ENCODE results near the gene IFFO2. TPM values are rescaled to one million over a fixed set of nuclear protein-coding genes. Genes with fewer than 3 reads are reported as not detected.

IFFO2 gene
- total and polyA plus RNA-seq, 10 of the 15 experiments (the other 5 are each of a cell fraction or from before 2014, with no cell fraction given), result 1.2 to 18.4 (median 6.7) TPM

DNA sequence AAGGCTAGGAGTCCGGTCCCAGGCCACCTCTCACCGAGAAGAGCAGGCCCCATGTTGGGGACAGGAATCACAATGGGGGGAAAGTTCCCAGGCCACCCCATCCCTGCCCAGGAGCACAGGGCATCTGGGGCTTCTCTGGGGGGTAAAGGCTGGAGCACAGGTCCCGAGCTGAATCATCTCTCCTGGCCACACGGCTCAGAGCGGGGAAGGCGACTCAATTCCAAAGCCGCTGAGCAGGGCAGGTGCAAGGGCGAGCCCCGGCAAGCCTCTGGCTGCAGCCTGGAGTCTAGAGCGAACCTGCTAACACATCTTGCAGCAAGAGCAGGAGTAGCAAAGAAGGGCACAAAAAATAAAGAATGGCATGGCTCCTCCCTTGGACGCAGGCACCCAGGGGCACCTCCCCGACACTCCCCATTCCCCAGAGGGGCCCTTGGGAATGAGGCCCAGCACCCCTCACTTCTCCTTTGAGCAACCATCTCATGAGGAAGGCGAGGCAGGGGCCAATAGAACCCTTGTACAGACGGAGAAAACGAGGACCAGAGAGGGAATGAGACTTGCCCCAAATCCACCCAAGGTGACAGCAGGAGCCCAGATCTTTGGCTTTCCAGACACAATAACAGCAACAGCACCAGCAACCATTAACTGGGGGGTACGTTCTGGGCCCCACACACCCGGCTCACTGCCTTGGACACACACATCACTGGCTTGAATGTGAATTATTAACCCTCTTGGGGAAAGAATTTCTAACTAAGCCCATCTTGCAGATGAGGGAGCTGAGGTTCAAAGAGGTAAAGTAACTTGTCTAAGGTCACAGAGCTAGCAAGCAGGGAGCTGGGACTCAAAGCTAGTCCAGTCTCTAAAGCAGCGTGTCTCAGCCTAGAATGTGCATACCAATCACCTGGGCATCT is 33.4 kb downstream of the IFFO2 start (continued):
- TF ChIP-seq, protein P1, sequence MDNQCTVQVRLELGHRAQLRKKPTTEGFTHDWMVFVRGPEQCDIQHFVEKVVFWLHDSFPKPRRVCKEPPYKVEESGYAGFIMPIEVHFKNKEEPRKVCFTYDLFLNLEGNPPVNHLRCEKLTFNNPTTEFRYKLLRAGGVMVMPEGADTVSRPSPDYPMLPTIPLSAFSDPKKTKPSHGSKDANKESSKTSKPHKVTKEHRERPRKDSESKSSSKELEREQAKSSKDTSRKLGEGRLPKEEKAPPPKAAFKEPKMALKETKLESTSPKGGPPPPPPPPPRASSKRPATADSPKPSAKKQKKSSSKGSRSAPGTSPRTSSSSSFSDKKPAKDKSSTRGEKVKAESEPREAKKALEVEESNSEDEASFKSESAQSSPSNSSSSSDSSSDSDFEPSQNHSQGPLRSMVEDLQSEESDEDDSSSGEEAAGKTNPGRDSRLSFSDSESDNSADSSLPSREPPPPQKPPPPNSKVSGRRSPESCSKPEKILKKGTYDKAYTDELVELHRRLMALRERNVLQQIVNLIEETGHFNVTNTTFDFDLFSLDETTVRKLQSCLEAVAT (IDR thresholded peaks at IDR 0.05), result no peak
- TF ChIP-seq, protein P2, sequence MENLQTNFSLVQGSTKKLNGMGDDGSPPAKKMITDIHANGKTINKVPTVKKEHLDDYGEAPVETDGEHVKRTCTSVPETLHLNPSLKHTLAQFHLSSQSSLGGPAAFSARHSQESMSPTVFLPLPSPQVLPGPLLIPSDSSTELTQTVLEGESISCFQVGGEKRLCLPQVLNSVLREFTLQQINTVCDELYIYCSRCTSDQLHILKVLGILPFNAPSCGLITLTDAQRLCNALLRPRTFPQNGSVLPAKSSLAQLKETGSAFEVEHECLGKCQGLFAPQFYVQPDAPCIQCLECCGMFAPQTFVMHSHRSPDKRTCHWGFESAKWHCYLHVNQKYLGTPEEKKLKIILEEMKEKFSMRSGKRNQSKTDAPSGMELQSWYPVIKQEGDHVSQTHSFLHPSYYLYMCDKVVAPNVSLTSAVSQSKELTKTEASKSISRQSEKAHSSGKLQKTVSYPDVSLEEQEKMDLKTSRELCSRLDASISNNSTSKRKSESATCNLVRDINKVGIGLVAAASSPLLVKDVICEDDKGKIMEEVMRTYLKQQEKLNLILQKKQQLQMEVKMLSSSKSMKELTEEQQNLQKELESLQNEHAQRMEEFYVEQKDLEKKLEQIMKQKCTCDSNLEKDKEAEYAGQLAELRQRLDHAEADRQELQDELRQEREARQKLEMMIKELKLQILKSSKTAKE (IDR thresholded peaks at IDR 0.05; ENCODE audit: low read depth, poor library complexity, severe bottlenecking), result no peak

DNA sequence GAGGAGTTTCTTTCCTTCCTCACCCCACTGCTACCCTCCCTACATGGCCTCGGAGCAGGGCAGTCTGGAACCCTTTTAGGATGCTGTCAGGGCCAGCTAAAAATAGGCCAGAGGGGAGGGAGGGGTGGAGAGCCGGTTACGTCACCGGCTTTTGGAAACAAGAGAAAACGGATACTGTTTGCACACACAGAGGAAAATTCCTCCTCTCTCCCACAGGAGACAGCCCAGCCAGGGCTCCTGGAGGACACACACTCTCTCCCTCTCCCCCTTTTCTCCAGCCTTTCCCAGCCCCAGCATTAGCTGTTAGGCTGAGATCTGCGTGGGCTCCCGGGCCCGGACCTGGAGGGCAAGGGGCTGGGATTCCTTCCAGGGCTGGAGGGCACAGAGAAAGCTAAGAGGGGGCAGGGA is 34.2 kb downstream of the IFFO2 start:
- RAD21 ChIA-PET (ENCODE audit: unreplicated experiment), result no interaction called here
- ATAC-seq (no peak), DNase-seq (ENCODE audit: low read depth, low spot score) (no peak), FAIRE-seq (no peak)
- POLR2A ChIA-PET, result no interaction called here
- intact Hi-C loops (cut with micrococcal nuclease; ENCODE audit: unreplicated experiment), result no loop called here
- Histone ChIP-seq H3K9ac (ENCODE audit: control insufficient read depth, insufficient read depth, low read length) (no peak overlapping the region), H3K9me3 (replicated peaks; ENCODE audit: control insufficient read depth, insufficient read depth, low read length) (no peaks in the 10 kb centered on the region), H4K20me1 (ENCODE audit: control insufficient read depth, insufficient read depth) (peaks cover 3% of the 10 kb centered on the region; the same call in 1 of the 2 replicates), H3K4me1 (ENCODE audit: control insufficient read depth, insufficient read depth, low read length) (peaks cover 26% of the 10 kb centered on the region), H3K27ac (ENCODE audit: control insufficient read depth, insufficient read depth) (no peak overlapping the region), H3K4me3 (no peak overlapping the region), H3K36me3 (ENCODE audit: control insufficient read depth in 2 of 2, insufficient read depth in 2 of 2, low read length in 1 of 2) (peaks cover 0 to 9% of the 10 kb centered on the region in 2 experiments; a peak in 3 of 4 replicates), H3K27me3 (replicated peaks in 1 of 2; ENCODE audit: control insufficient read depth in 2 of 2, insufficient read depth in 2 of 2, low read length in 1 of 2) (no peaks in the 10 kb centered on the region), H3K79me2 (ENCODE audit: control insufficient read depth, insufficient read depth, low read length) (peaks cover 7% of the 10 kb centered on the region), H2AFZ (ENCODE audit: control insufficient read depth, low read depth, low read length) (no peak overlapping the region), H3K4me2 (ENCODE audit: control insufficient read depth, insufficient read depth) (no peak overlapping the region)
- BruUV-seq (replicated peaks), result no TSS peak
- in situ Hi-C loops (cut with MboI), result no loop called here
- WGBS (ENCODE audit: insufficient coverage, insufficient replicate concordance, low lambda C conversion rate, missing lambda C conversion rate), result 85% methylated on average over 8 of the region's 8 CpGs
- CTCF ChIA-PET, result interaction anchor here (0.8 to 7.1 kb wide), 5 partner anchors 9 to 183 kb away, joined by 3 to 64 read pairs (median 5); no protein-coding TSS in a partner anchor
- SMC1A ChIA-PET (ENCODE audit: uncharacterized antibody, unreplicated experiment), result interaction anchor here (1.0 to 1.7 kb wide), 2 partner anchors 28 to 159 kb away, joined by 3 read pairs; no protein-coding TSS in a partner anchor
- TF ChIP-seq IRF4 (IDR thresholded peaks at IDR 0.05; ENCODE audit: low read depth, low read length) (no peak), RUNX3 (IDR thresholded peaks at IDR 0.05; ENCODE audit: low read length) (no peak), TCF3 (IDR thresholded peaks at IDR 0.05; ENCODE audit: borderline replicate concordance, insufficient read depth, low read depth, low read length) (no peak), KAT2A (conservative IDR thresholded peaks at IDR 0.05; ENCODE audit: control insufficient read depth, low read depth, low read length) (no peak), CBX5 (IDR thresholded peaks at IDR 0.05; ENCODE audit: low read depth) (no peak), TBL1XR1 (IDR thresholded peaks at IDR 0.05; ENCODE audit: low read depth, low read length) (no peak), ZNF622 (IDR thresholded peaks at IDR 0.05) (no peak), LARP7 (IDR thresholded peaks at IDR 0.05) (no peak), PML (IDR thresholded peaks at IDR 0.05; ENCODE audit: low read length) (no peak)
- TF ChIP-seq, protein P3, sequence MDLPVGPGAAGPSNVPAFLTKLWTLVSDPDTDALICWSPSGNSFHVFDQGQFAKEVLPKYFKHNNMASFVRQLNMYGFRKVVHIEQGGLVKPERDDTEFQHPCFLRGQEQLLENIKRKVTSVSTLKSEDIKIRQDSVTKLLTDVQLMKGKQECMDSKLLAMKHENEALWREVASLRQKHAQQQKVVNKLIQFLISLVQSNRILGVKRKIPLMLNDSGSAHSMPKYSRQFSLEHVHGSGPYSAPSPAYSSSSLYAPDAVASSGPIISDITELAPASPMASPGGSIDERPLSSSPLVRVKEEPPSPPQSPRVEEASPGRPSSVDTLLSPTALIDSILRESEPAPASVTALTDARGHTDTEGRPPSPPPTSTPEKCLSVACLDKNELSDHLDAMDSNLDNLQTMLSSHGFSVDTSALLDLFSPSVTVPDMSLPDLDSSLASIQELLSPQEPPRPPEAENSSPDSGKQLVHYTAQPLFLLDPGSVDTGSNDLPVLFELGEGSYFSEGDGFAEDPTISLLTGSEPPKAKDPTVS (IDR thresholded peaks at IDR 0.05; ENCODE audit: low read depth, low read length), result no peak
- TF ChIP-seq, protein P4, sequence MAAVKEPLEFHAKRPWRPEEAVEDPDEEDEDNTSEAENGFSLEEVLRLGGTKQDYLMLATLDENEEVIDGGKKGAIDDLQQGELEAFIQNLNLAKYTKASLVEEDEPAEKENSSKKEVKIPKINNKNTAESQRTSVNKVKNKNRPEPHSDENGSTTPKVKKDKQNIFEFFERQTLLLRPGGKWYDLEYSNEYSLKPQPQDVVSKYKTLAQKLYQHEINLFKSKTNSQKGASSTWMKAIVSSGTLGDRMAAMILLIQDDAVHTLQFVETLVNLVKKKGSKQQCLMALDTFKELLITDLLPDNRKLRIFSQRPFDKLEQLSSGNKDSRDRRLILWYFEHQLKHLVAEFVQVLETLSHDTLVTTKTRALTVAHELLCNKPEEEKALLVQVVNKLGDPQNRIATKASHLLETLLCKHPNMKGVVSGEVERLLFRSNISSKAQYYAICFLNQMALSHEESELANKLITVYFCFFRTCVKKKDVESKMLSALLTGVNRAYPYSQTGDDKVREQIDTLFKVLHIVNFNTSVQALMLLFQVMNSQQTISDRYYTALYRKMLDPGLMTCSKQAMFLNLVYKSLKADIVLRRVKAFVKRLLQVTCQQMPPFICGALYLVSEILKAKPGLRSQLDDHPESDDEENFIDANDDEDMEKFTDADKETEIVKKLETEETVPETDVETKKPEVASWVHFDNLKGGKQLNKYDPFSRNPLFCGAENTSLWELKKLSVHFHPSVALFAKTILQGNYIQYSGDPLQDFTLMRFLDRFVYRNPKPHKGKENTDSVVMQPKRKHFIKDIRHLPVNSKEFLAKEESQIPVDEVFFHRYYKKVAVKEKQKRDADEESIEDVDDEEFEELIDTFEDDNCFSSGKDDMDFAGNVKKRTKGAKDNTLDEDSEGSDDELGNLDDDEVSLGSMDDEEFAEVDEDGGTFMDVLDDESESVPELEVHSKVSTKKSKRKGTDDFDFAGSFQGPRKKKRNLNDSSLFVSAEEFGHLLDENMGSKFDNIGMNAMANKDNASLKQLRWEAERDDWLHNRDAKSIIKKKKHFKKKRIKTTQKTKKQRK (IDR thresholded peaks at IDR 0.05; ENCODE audit: low read depth, low read length), result no peak

Data from GM12878 (cell line).